GM18909 (cell line): ENCODE data around the gene DDAH2.

Experiments
- ATAC-seq: cut with Tn5 transposase; IDR thresholded peaks from one replicate; pipeline ENCODE4 v1.9.1; 2021; ENCODE audit warnings: mild to moderate bottlenecking; ENCODE audit not compliant: unreplicated experiment, poor library complexity

Gene DDAH2

GRCh38 chr6:31761343-31761742 is 32.2 kb upstream of the DDAH2 start:
- no peak for ATAC-seq

- ATAC-seq = no peak
Measured at GRCh38 chr6:31760790-31761189, 31.7 kb upstream of the DDAH2 start.

- no peak for ATAC-seq
Measured at GRCh38 chr6:31758281-31758680, 29.2 kb upstream of the DDAH2 start.

GRCh38 chr6:31752739-31753319 is 23.7 kb upstream of the DDAH2 start:
- no peak for ATAC-seq

- ATAC-seq = no peak
Measured at GRCh38 chr6:31750411-31751022, 21.4 kb upstream of the DDAH2 start.

GRCh38 chr6:31749301-31750036 is 20.4 kb upstream of the DDAH2 start:
- no peak for ATAC-seq

- no peak for ATAC-seq
Measured at GRCh38 chr6:31744422-31744821, 15.3 kb upstream of the DDAH2 start.

- no peak for ATAC-seq
Measured at GRCh38 chr6:31742894-31743293, 13.8 kb upstream of the DDAH2 start.

- no peak for ATAC-seq
Measured at GRCh38 chr6:31741815-31742214, 12.7 kb upstream of the DDAH2 start.

GRCh38 chr6:31740397-31741223 is 11.5 kb upstream of the DDAH2 start:
- ATAC-seq = peak; percentile 1

GRCh38 chr6:31739639-31740396 is 10.7 kb upstream of the DDAH2 start, which contains the start of gene MSH5:
Gene MSH5, plus strand, starts transcription at chr6:31740005. Its CDS starts 462 bp downstream, at chr6:31740467.
- ATAC-seq = peak; percentile 73

GRCh38 chr6:31737991-31738979 is 9.2 kb upstream of the DDAH2 start:
- no peak for ATAC-seq

- no peak for ATAC-seq
Measured at GRCh38 chr6:31737315-31737990, 8.4 kb upstream of the DDAH2 start.

GRCh38 chr6:31736768-31737314 is 7.7 kb upstream of the DDAH2 start:
- ATAC-seq = no peak

GRCh38 chr6:31736021-31736767 is 7.1 kb upstream of the DDAH2 start, which contains the start of gene CLIC1:
Gene CLIC1, minus strand, starts transcription at chr6:31736530. Its CDS starts 230 bp downstream, at chr6:31736300.
- ATAC-seq = peak; percentile 19

GRCh38 chr6:31734821-31735406 is 5.8 kb upstream of the DDAH2 start:
- ATAC-seq = peak; percentile 37
